GM19397 (cell line): ENCODE results near the gene FAM184B.

Experiments used
- ATAC-seq: cut with Tn5 transposase; IDR thresholded peaks from one replicate; pipeline ENCODE4 v1.9.1; 2021; ENCODE audit warnings: mild to moderate bottlenecking, moderate library complexity; ENCODE audit not compliant: unreplicated experiment

FAM184B gene

DNA sequence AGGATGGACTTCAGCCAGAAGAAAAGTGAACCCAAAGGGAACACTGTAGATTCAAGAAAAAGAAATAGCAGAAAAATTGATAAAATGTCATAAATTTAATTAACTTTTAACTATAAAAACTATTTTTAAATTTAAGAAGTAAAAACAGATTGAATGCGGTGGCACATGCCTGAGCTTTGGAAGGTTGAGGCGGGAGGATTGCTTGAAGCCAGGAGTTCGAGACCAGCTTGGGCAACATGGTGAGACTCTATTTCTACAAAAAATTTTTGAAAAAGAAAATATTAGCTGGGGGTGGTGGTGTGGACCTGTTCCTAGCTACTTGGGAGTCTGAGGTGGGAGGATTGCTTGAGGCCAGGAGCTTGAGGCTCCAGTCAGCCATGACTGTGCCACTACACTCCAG, 3.0 kb downstream of the FAM184B start:
- ATAC-seq = no peak

DNA sequence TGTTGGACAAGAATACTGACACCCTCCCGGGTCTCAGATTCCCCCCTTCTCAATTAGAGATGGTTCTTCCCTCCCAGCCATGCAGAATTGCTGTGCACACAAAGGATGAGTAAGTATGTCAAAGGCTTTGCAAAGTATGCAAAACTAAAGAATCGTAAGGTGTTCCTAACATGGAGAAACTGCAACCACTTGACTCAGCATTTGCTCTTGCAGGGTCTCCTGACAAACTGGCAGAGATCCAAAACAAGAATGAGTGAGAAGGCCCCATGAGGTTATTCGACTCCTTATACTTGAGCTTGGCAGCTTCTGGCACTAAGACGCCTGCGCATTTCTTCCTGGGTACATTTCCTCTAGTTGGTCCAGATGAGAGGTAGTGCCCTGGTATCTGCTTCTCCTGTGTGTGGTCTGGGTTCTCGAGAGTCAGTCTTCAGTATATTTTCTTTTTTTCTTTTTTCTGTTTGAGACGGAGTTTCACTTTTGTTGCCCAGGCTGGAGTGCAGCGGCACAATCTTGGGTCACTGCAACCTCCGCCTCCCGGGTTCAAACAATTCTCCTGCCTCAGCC, 8.2 kb downstream of the FAM184B start:
- ATAC-seq = no peak

DNA sequence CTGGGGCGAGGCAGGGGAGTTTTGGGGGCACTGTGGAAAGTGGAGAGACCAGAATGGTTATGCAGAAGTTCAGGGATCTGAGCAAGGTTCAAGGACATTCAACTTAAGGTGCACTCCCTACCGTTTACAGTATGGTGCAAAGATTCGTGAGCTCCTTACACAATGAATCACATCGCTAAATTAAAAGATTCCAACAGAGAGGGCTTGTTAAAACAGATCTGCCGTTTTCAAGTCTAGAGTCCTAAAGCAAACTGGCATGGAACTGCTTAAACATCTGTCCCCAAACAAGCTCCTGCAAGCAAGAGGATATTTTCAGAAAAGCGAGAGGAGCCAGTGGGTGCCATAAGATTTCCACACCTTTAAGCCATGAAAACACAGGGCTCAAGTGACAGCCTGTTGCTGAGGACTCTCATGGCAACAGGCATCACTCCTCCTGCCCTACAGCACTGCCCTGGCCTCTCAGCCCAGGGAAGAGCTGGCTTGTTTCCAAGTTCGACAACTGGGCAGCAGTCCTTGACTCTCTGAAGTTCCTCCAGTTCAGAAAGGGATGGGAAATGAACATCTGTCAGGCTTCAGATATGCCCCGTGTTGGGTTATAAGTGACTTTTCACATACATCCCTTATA, 10.0 kb downstream of the FAM184B start:
- no peak for ATAC-seq

DNA sequence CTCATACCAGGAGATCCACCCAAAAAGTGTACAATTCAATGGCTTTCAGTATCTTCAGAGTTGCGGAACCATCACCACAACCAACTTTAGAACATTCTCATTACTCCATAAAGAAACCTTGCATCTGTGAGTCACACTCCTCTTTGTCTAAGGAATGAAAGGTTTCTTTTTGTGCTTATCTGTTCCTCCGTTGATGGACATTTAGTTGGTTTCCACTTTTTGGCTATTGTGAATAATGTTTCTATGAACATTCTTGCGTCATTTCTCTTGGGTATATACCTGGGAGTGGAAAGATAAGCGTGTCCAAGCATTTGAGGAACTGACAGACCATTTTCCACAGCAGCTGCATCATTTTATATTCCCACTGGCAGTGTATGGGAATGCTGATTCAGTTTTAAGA, 10.6 kb downstream of the FAM184B start:
- no peak for ATAC-seq

DNA sequence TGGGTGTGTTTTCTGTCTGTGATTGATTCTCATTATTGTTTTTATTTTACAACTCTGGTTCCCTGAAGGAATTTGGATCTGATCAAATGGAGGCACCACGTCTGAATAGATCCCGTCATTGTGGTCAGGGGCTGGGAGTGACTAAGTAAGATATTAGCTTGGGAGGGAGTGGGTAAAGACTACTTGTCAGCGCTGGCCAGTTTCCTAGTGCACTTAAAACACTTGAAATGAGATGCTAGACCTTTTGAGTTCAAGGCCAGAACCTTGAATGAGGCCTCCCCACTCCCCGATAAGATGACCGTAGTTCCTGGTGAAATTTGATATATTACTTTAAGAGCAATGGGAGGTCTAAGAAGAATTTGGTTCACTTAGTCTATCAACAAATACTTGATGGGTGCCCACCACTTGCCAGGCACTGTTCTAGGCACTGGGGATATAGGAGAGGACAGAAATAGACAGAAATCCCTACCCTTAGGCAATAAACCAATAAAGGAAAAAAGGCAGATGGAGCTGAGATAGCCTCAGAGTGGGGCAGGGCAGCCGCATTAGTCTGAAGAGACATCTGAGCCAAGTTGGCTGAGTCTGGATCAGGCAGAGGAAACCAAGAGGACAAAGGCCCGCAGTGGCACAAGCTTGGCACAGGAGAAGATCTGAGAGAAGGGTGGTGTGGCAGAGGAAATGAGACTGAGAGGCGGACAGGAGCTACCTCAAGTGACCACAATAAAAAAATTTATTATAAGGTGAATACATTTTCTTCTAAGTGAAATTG, 11.8 kb downstream of the FAM184B start:
- ATAC-seq = no peak

DNA sequence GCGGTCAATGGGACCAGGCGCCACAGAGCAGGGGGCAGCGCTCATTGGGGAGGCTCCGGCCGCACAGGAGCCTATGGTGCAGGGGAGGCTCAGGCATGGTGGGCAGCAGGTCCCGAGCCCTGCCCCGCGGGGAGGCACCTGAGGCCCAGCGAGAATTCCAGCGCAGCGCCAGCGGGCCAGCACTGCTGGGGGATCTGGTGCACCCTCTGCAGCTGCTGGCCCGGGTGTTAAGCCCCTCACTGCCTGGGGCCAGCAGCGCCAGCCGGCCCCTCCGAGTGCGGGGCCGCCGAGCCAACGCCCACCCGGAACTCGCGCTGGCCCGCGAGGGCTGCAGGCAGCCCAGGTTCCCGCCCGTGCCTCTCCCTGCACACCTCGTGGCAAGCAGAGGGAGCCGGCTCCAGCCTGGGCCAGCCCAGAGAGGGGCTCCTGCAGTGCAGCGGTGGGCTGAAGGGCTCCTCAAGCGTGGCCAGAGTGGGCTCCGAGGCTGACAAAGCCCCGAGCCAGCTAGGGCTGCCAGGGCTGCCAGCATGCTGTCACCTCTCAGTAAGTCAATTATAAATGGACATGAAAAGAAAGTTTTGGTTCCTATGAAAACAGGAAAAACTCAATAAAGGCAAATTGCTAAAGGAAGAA, 14.5 kb downstream of the FAM184B start:
- no peak for ATAC-seq

DNA sequence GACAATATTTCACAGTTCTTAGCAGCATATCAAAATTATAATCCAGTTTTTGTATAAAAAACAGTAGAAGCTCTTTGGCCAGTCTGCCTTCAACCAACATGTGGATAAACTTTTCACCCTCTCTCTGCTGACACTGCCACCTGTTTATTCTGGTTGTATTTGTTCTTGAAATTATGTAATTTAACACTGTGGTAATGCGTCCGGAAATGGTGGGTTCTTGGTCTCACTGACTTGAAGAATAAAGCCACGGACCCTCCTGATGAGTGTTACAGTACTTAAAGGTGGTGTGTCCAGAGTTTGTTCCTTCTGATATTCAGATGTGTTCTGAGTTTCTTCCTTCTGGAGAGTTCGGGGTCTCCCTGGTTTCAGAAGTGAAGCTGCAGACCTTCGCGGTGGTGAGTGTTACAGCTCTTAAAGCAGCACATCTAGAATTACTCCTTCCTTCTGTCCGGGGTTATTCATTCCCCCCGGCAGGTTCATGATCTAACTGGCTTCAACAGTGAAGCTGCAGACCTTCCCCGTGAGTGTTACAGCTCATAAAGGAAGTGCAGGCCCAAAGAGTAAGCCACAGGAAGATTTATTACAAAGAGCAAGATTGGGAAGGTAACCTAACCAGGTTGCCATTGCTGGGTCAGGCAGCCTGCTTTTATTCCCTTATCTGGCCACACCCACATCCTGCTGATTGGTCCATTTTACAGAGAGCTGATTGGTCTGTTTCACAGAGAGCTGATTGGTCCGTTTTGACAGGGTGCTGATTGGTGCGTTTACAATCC, 15.7 kb downstream of the FAM184B start:
- ATAC-seq = no peak

DNA sequence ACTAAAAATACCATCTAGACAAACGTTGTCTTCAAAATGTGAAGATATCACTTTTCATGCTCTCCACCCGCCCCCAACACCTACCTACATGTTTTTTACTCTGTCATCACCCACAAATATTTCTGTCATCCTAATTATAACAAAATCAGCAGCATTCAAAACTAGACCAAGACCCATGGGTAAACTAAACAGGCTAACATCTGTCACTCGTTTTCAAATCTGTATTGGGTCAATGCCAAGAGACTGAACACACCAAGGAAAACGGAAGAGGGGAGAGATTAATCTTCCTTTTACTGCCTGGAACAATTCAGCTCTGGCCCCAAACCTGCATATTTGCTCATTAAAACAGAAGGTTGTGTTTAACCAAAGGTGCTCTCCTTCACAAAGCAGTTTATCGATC, 17.5 kb downstream of the FAM184B start:
- no peak for ATAC-seq

DNA sequence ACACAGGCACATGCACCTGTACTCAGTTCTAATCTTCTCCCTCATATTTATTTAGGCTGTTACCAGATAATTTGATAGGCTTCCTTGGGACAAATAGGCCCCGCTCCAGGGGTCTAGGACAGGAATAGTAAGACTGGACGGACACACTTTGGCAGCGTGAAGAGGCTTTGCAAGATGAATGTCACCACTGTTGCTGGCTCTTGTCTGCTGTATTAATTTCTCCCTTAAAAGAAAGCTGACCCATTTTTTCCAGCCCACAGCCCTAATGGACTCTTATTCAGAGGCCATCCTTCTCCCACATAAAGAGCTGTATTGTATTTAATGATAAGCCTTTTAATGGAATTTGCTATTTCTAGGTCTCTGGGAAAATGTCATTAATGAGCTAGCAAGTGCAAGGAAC, 18.0 kb downstream of the FAM184B start:
- no peak for ATAC-seq

DNA sequence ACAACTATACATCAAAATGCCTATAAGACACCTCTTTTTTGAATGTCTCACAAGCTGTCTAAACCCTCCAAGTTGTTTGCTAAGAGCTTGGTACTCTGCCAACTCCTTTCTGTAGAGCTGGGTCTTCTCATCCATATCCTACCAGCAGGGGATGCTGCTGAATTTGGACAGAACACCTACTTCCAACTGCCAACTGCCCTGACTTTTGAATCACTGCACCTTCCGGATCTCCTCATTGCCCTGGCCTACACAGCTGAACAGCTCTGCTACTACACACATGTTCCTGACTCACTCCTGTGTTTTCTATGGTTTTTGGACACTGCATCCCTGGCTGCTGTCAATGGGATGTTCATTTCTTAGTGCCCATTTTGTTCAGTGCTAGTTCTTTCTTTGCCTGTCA, 18.7 kb downstream of the FAM184B start:
- ATAC-seq = no peak

DNA sequence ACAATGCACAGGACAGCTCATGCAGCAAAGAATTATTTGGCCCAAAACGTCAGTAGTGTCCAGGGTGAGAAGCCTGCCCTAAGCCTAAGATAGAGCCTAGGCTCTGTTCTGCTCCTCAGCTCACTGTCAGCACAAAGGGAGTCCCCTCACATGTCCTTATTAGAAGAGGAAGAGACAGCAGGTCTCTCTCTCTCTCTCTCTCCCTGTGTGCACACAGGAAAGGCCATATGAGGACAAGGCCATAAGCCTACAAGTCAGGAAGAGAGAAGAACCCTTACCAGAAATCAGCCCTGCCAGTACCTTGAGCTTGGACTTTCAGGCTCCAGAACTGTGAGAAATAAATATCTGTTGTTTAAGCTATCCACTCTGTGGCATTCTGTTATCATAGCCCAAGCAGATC, 20.4 kb downstream of the FAM184B start:
- no peak for ATAC-seq

DNA sequence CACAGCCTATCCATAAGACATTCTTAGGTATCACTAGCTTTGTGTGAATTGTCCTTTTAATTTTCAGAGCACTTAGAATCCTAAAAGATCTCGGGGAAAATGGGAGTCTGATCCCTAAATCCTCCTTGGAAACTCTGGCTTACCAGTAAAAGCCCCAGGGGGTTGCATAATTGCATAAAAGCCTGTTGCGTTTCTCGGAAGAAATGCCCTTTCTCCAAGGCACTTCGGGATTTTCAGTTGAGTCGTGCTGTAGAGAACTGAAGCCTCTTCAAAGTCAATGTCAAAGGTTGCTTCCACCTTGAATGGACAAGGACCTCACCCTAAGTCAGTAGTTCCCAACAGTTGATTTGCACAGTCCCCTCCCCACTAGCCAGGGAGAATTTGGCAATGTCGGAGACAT, 20.8 kb downstream of the FAM184B start:
- no peak for ATAC-seq

DNA sequence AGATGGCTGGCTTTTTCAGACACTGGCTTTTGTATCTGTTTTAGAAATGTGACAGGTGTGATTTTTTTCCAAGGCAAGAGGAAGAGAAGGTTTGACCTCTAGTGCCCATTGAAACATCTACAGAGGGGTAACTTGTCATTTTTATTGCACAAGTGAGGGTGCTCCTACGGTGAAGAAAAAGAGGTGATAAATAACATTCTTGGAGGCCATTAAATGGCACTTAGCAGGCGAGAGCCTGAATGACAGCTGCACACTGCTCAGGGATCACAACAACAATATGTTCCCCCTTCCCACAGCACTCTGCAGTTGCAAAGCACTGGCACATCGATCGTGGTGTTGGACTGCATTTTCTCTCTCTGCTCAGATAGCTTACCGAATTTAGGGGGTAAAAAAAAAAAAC, 22.9 kb downstream of the FAM184B start:
- ATAC-seq = no peak

DNA sequence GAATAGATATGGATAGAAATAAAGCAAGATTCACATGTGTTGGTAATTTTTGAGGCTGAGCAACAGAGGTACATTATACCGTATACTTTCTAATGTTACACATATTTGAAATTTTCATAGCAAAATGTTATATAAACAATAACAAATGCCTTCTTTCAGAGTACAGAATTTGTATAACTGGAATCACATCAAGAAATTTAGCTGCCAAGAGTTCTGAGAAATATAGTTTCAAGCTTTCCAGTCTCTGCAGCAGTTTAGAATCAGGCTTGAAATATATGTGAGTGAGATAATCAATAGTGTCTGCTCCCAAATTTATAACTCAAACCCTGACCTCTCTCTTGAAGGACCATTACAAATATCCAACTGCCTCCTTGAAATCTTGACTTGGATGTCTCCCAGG, 23.8 kb downstream of the FAM184B start:
- ATAC-seq = no peak

DNA sequence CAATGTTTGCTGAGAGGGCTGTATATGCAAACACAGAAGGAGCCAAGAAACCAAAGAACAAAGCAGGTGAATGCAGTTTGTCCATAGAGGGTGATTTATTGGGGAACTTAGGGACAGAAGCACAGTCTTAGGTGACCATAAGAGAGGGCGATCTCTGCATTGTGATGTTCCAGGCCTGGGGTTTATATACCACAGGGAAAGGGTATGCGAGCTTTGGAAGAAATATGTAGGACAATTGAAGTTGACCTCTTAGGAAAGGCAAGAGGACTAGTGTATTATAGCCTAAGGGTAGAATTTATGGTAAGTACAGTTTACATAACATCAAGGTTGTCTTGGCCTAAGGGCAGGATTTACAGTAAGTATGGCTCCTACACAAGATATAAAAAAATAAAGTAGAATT, 27.8 kb downstream of the FAM184B start:
- no peak for ATAC-seq

DNA sequence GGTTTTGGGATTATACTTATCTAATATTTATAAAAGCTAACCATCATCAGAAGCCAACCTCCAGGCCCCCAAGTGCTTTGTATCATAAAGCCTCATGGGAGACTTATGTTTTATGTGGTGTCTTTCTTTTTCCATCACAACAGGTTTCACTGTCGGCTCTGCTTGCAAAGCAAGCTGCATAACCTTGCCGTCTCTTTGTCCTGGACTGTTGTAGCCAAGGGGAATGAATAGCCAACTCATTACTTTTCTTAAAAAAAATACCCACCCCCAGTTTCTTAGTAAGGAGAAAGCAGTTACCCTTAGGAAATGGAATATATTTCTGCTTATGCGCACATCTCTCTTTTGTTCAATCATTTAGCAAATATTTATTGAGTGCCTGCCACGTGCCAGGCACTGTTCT, 40.7 kb downstream of the FAM184B start:
- ATAC-seq = no peak

DNA sequence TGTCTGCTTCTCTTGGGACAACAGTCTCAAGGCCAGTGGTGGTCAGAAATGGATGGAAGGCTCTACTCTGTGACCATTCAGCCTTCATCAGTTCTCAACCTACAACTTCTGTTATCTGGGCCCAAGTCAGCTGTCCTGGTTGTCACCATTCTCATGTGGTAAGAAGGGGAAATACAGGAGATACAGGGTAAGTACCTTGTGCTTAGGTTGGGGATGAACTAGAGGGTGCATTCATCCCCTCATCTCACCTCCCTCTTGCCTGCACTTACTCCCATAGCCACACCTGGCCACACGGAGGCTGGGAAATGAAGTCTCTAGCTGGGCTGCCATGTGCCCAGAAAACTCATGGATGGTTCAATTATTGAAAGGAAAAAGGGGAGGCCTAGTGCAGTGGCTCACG, 44.9 kb downstream of the FAM184B start:
- ATAC-seq = no peak

DNA sequence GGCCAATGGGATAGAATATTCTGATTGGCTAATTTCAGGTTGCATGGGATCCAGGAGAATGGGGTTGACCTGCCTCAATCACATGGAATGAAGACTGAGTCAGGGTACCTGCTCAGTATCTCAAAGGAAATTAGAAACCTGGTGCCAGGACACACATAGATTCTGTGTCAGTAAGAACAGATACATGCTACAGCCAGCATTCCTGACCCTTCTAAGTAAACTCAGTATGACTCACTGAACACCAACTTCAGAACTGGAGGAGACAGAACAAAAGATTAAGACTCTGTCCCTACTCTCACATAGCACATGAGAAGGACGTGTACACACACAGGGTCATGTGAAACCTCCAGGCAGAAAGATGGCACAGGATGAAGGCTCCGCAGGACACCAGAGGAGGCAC, 54.5 kb downstream of the FAM184B start:
- no peak for ATAC-seq

DNA sequence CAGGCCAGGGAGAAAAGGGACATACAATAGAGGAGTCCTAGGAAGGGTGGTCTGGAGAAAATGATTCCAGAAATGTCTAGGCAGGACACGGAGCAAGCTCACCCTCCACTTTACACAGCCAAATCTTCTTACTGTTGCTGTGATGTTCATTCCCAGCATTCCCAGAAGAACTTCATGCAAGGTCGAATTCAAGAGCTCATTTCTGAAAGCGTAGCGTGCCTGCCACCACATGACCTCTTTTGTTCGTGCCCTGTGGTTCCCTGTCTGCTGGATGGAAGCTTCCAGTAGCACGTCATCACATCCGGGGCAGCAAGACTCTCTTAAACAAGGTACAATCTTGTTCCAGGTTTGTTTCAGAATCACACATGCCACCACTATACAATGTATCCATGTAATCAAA, 57.8 kb downstream of the FAM184B start:
- no peak for ATAC-seq

DNA sequence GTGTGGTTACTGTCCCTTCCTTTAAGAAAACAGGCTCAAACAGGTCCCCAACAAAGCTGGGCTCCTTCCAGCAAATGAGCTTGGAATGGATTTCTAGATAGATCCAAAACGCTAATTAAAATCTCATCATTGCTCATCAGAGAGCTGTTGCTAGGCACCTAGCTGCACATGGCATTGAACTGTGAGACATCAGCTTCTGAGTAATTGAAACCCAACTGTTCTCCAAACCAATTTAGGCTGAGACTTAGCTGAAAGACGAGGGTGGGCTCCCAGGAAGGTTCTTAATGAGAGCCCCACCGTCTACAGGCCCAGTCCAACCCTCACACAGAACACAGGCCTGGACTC, 59.1 kb downstream of the FAM184B start:
- no peak for ATAC-seq
